ENCODE results near the gene BOD1. TPM values are rescaled to one million over a fixed set of nuclear protein-coding genes. Genes with fewer than 3 reads are reported as not detected.

The BOD1 gene
- total RNA-seq, 1 experiment from 2014 or later, result 104 TPM

DNA sequence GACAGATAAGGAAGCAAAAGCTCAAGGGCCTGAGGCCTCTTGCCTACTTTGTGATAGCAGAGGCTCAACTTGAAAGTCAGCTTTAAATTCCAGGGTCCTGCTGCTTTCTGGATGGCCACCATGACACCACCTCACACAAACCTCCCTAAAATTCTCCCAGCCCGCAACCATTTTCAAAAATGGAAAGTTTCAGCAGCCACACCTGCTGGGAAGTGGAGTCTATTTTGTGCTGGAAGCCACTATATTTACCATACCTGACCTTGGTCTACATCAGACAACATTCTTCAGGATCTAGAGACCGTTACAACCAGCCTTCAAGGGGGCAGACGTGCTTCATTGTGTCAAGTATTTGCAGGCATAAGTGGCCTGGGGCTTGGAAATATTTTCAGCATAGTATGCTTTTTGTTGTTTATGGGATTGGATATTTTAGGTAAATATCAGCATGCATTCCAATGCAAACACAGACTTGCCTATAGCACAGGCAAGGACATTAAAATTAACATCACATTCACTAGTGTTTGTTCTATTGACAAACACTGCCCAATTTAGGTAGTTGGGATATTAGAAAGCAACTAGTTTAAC is 50.9 kb downstream of the BOD1 start:
- no peaks in the 10 kb centered on the region for H3K27me3 ChIP-seq
- peaks cover 5% of the 10 kb centered on the region for H3K4me1 ChIP-seq
- H3K4me3 ChIP-seq, result no peak overlapping the region
- H3K36me3 ChIP-seq, result no peaks in the 10 kb centered on the region
- peaks cover 6% of the 10 kb centered on the region; the same call in 1 of the 2 replicates for H3K9me3 ChIP-seq (replicated peaks)
- no peak overlapping the region for H3K27ac ChIP-seq
- no peak for DNase-seq

DNA sequence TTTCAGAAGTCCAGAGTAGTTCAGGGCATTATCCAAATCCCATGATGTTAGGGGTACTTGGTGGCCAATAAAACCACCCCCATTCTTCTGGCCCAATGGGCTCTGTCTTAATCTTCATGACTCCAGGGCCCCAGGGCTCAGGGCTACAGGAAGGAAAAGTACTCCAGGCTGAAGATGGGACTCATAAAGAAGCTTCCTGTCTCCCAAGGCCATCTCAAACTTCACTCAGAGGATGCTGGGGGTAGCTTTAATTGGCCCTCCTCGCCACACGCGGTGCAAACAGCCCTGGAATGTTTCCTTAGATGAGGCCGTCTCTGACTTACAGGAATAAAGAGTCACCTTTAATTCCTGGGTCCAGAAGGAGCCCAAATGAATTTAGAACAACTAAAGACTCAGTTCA is 52.3 kb downstream of the BOD1 start:
- peaks cover 5% of the 10 kb centered on the region for H3K4me1 ChIP-seq
- no peak overlapping the region for H3K4me3 ChIP-seq
- no peak overlapping the region for H3K27ac ChIP-seq
- no peaks in the 10 kb centered on the region for H3K36me3 ChIP-seq
- DNase-seq, result no peak
- no peaks in the 10 kb centered on the region for H3K27me3 ChIP-seq
- peaks cover 10% of the 10 kb centered on the region; the same call in 1 of the 2 replicates for H3K9me3 ChIP-seq (replicated peaks)

DNA sequence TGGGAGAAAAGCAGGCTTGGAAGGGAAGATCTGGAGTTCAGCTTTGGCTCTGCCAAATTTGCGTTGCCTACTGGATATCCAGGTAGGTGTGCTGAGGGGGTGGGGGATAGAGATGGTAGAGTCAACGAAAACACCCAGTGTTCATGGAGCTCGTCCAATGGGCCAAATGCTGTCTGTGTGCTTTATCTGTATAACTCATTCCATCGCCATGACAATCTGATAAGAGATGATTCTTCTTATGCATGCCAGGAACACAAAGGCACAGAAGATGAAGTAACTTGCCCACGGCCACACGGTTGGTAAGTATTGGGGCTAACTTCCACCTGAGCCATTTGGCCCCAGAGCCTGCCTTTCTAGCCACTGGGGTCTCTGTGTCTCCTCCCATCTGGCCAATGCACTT is 53.2 kb downstream of the BOD1 start:
- H3K4me3 ChIP-seq, result no peak overlapping the region
- H3K9me3 ChIP-seq (replicated peaks), result peaks cover 7% of the 10 kb centered on the region; the same call in 1 of the 2 replicates
- H3K36me3 ChIP-seq, result no peaks in the 10 kb centered on the region
- H3K27ac ChIP-seq, result no peak overlapping the region
- H3K27me3 ChIP-seq, result no peaks in the 10 kb centered on the region
- no peak for DNase-seq
- H3K4me1 ChIP-seq, result peaks cover 5% of the 10 kb centered on the region

DNA sequence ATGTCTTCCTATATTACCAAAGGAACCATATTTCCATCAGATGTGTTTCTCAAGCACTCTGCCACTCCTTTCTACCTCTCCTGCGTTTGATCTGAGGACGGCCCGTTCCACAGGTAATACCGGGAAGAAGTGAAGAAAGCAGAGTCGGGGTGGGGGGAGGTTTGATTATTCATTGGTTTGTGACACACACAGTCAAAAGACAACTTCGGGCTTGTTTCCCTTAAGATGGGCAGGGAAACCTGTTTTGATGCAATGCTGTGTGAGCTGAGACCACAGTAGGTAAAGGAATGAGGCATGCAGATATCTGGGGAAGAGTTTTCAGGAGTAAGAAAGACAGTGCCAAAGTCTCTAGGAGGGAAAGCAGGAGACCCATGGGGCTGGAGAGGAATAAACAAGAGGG is 54.0 kb downstream of the BOD1 start:
- Histone ChIP-seq H3K4me3 (no peak overlapping the region), H3K9me3 (replicated peaks) (peaks cover 3% of the 10 kb centered on the region; the same call in 1 of the 2 replicates), H3K36me3 (no peaks in the 10 kb centered on the region), H3K27me3 (no peaks in the 10 kb centered on the region), H3K4me1 (peaks cover 6% of the 10 kb centered on the region), H3K27ac (no peak overlapping the region)
- DNase-seq, result no peak
